Raji (cell line): ENCODE data around the gene TMEM183A.

Experiments used
- POLR2A ChIP-seq: IDR thresholded peaks from 2 replicates; pipeline ENCODE4 v1.6.1; 2011; ENCODE audit warnings: low read depth, low read length, control low read depth; ENCODE audit not compliant: insufficient read depth

Gene TMEM183A, protein sequence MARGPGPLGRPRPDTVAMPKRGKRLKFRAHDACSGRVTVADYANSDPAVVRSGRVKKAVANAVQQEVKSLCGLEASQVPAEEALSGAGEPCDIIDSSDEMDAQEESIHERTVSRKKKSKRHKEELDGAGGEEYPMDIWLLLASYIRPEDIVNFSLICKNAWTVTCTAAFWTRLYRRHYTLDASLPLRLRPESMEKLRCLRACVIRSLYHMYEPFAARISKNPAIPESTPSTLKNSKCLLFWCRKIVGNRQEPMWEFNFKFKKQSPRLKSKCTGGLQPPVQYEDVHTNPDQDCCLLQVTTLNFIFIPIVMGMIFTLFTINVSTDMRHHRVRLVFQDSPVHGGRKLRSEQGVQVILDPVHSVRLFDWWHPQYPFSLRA

DNA sequence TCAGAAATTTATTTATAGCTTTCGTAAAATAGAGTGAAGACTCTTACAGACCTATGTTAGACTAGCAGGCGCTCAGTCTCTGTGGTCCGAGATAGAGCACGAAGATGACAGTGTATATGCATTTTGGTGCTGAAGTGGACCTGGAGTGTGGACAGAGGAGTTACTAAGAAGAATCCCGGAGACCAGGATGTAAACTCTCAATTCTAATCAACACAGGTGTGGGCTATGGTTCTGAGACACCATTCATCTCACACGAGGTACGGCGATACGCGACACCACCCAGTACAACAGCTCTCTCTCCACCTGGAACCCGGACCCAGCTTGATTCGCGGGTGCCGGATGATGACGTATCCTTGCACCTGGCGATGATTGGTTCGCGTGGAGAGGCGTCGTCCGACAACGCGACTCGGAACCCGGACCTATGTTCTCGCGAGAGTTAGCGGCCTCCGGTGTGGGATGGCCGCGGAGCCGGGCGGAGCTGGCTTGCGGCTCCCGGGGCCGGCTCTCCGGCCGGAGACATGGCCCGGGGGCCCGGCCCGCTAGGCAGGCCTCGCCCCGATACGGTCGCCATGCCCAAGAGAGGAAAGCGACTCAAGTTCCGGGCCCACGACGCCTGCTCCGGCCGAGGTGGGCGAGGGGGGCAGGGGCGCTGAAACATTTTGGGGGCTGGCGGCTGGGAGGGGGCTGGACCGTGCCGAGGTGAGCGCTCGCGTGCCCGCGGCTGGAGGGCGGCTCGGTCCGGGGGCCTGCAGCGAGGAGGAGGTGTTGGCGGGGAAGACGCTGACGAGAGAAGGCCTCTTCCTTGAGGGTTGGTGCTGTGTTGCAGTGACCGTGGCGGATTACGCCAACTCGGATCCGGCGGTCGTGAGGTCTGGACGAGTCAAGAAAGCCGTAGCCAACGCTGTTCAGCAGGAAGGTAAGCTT lies at the start of gene TMEM183A:
TSS of gene TMEM183A (plus strand) at position 427 of the 924 bp plus-strand sequence. CDS start at position 519, 92 bp downstream.
- peak; percentile 98 for TF ChIP-seq POLR2A

DNA sequence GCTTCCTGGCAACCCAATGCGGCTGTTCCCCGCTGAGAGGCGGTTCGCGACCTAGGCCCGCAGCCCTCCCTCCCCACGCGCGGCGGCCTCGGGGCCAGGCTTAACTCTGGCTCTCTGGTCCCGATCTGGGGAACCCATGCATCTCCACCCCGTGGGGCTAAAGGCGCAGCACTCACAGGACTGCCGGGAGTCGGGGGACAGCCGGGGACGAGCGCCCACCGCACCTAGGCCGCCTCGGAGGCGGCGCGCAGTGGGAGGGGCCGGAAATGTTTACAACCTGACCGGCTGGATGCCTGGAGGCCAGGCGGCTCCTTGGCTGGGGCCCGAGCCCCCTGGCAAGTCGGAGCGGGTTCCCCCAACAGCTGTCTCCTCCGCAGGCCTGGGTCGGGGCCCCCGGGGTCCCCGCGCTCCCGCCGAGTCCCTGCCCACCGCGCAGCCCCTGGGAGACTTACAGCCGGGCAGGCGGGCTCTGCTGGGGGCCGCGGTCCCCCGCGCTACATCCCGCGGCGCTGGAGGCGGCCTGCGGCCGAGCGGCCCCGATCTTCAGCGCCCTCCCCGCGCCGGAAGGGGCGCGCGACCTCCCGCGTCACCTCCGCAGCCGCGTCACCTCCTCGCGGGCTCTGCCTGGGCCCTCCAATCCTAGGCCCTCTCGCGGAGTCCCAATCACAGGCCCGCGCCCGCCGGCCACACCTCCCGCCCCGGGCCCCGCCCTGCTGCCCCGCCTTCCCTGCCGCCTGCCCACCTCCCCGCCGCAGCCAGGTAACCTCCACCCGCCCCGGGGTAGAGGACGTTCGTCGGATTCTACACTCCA lies 49.2 kb upstream of the TMEM183A start, which contains the start of gene ADIPOR1:
TSS of gene ADIPOR1 (minus strand) at position 580 of the 811 bp plus-strand sequence. CDS start 7,242 bp downstream, outside the sequence.
- TF ChIP-seq POLR2A: peak; percentile 86

DNA sequence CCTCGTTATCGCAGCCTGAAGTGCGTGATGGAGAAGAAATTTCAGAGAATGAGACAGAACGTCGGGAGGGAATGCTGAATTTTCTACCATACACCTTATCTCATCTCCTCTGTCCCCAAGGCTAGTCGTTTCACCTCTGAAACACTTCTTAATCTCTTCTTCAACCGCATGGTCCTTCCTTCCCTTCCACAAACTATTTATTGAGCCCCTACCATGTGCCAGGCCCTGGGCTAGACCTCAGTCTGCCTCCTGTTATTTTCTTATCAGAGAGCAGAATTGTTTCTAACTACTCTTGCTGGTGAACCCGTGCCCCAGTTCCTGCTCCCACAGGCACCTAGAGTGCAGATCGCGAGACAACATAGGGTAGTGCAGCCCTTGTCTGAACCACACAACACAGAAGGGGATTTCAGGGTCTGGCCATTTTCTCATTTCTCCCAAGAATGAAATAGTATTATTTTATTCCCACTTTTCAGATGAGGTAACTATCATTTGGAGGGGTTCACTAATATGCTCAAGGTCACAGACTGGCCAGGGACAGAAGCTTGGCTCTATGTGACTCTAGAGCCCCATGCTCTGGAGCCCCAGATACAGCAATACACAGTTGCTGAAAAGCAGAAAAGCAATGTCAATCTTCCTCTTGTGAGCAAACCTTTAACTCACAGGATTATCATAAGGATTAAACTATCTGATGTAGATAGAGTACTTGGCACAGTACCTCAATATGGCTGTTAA lies 48.5 kb upstream of the TMEM183A start:
- no peak; the same call in 1 of the 2 replicates for TF ChIP-seq POLR2A

DNA sequence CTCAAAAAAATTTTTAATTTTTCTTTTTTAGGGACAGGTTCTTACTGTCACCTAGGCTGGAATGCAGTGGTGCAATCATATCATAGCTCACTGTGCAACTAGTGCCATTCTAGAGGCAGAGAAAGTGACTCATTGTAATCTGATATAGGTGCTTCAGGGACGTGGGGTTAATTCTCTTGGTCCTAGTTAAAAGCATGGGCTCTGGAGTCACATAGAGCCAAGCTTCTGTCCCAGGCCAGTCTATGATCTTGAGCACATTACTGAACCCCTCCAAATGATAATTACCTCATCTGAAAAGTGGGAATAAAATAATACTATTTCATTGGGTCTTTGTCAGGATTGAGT lies 47.9 kb upstream of the TMEM183A start:
- TF ChIP-seq POLR2A: no peak

DNA sequence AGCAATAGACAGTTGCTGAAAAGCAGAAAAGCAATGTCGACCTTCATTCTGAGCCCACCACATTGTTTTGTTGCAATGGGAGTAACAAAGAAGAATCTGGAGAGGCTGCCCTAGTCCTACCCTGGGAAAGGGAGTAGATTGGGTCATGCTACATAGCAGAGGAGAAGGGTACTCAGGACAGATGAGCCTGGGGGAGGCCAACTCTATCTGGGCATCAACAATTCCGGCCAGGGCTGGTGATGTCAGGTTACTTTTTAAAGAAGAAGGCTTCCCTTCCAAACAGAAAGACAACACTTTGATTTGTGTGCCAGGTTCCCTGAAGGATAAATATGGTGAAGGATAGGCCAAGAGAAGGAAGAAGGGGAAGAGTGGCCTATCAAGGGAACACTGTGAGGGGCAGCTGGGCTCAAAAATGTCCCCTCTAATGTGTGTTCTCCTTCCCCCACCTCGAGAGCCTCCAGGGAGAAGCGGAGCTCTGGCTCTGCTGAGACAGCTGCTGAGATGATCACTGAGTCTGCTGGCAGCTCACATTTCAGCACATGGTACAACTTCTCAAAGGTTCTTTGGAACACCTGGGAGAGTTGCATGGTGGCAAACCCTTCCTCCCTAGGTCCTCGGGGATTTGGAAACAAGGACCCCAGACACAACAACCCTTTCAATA lies 45.8 kb upstream of the TMEM183A start:
- no peak for TF ChIP-seq POLR2A

DNA sequence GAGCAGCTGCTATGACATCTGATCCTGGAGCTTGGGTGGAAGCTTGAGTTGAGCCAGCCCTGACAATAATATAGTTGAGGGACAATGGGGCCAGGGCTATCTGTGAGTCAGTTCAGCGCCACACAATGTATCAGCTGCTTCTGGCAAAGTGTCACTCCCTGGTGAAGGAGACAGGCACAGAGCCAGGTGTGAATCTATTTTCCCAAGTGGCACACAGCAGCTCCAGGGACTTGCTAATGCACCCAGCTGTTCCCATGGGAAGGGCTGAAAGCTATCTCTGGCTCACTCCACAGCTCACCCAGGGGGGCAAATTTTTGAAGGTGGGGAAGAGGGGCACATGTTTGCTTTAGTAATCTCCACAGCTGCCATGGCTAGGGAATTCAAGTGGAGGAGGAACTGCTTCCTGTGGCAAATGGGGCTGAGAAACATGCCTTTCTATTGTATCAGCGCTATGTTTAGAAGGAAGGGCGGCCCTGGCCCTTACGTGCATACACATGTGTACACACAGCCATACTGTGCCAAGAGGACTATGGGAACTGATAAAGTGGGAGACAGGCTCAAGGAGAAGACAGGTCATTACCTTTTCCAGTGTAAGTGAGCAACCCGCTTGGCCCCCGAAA lies 42.3 kb upstream of the TMEM183A start:
- TF ChIP-seq POLR2A: no peak

DNA sequence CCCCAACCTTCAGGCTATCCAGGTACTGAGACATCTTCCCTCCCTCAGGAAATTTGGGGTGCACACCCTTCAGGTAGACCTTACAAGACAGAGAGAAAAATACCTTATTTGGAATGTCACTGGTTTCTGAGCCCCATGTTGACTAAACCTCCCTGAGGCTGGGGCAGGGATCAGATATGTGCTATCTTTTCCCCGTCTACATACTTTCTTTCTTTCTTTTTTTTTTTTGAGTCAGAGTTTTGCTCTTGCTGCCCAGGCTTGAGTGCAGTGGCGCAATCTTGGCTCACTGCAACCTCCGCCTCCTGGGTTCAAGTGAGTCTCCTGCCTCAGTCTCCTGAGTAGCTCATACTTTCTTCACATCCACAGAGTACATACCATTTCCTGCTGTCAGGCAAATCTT lies 41.8 kb upstream of the TMEM183A start:
- TF ChIP-seq POLR2A: no peak

DNA sequence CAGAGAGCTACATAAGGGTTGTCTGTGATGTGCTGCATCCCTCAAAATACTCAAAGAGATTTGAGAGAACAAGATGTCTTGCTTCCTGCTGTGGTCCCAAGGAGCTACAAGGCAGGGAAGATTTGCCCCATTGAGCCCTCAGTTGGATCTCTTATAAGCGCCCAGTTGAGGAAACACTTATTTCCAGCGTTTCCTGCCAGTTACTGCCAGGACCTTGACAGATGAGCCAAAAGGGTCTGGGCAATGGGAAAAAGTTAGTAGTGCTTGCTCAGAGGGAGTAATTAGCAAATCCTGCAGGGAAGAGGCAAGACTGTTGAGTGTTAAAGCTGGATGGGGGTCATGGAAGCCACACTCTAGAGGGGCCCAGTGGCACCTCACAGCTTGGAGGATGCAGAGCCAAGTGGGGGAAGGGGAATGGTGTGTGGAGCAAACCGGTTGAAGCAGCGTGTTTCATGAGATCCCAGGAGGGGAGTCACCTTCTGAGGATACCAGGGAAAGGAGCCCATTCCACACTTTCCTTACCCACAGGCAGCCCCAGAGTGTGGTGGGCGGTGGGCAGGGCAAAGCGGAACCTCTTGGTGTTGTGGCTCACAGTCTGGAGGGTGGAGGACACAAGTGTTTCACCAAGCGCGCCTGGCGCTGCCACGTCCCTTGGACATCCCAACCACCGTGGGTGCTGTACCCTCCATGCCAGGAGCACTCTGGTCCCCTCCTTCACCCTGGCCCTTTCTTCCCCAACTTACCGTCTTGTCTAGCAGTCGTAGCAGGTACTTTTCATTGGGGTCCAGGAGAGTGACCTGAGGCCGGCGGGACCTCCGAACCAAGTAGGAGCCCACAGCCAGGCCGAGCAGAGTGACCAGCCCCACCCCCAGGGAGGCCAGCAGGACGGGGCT lies 40.9 kb upstream of the TMEM183A start:
- no peak for TF ChIP-seq POLR2A

DNA sequence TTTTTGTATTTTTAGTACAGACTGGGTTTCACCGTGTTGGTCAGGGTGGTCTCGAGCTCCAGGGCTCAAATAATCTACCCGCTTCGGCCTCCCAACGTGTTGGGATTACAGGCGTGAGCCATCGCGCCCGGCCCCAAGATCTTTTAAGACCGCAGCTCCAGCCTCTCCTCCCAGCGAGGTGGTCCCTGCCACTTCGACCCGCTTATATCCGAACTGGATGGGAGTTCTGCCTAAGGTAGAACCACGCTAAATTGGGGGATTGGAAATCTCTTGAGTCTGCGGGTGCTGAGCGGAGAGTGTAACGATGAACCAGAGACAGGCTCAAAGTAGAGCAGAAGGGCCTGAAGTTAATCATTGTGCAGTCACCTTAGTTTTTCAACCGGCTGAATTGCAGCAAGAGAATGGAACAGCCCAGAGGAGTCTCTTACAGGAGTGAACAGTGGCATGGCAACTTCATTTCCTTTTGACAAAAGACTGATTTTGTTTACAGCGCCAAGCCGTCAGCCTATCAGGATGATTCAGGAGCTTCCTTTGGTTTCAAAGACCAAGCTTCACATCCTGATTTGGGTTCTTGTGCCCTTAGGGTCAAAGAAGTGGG lies 39.4 kb upstream of the TMEM183A start:
- no peak for TF ChIP-seq POLR2A

DNA sequence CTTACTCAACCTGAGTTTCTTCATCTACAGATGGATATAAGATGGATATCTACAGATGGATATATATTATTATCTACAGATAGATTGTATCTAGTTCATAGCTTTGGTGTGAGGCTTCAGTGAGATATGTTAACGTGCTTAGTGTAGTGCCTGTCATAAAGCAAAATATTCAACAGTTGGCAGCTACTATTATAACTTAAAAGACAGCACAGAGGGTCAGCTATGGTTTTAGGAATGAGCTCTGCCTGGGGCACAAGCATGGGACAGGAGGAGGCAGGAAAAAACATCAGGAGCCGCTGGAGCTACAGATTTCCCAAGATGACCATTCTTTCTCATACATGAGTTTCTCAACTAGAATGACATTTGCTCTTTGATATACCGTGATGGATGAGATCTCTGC lies 38.8 kb upstream of the TMEM183A start:
- no peak for TF ChIP-seq POLR2A

DNA sequence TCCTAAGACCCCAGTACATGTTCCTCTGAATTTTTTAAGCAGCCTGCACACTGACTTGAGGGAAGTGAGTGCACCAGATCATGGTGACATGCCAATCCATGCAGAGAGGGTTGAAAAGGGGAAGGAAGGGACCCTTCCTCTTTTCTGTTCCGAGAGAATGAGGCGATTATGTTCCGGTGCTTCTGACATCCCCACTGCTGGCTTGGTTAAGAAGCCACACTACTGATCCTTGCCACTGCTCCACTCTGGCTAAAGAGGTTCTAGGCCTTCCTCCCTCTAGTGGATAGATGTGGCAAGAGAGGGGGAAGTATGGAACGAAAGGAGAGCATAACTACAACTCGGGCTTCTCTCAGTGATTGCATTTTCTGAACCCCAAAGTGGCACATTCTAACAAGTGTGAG lies 38.3 kb upstream of the TMEM183A start:
- TF ChIP-seq POLR2A: no peak

DNA sequence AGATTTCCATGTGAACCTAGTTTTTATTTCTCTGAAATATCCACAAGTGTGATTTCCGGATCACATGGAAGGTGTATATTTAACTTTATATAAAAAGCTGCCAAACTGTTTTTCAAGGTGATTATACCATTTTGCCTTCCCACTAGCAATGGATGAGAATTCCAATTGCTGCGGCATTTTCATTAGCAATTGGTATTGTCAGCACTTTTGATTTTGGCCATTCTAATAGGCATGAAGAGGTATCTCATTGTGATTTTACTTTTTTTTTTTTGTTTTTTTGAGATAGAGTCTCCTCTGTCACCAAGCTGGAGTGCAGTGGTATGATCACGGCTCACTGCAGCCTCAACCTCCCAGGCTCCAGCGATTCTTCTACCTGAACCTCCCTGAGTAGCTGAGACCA lies 35.1 kb upstream of the TMEM183A start:
- no peak for TF ChIP-seq POLR2A

DNA sequence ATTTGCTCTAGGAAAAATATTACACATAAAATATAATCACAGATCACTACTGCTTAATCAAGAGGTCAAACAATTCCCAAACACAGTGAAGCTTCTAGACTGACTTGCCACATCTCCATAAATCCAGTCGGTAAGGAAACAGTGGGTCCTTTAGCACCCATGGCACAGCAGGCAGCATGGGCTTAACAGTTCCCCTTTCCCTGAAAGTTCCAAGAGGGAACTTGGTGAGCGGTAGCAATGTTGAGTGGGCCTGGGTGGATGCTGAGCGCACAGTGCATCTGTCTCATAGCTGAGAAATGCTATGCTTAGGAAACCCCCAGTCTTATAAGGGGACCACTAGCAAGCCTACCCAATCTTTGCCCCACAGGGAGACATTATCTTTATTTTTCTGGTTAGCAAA lies 32.3 kb upstream of the TMEM183A start:
- TF ChIP-seq POLR2A: no peak

DNA sequence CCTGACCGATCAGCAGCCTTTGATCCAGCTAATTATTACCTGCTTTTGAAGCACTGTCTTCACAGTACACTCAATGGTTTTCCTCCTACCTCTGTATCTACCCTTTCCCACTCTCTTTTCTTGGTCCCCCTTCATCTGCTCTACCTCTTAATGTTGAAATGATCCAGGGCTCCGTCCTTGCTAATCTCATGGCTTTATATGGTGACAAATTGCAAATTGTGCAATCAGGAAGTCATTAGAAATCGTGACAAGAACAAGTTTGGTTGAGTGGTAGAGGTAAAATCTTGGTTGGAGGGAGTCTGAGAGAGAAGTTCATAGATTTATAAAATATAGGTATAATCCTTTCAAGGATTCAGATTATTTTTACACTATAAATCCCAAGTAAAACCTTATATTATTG lies 30.5 kb upstream of the TMEM183A start:
- no peak for TF ChIP-seq POLR2A
